HCT116 (cell line): Measurements from ENCODE around the gene SLX9. TPM values are rescaled to one million over a fixed set of nuclear protein-coding genes. Genes with fewer than 3 reads are reported as not detected.

ENCODE experiments used
- ATAC-seq: fragments of 200-7000 bp; cut with Tn5 transposase; 2 replicates; pipeline ENCODE4 v1.9.1; 2020; ENCODE audit warnings: mild to moderate bottlenecking, moderate library complexity
- BruUV-seq: library from RNA; stranded (reverse); fragments of 400-500 nt; replicated peaks from 2 replicates; lab custom pipeline; 2021; lab: Mats Ljungman, UMichigan
- CTCF ChIA-PET: fragments of 300-600 bp; sonication (Branson Sonifier 250); formaldehyde crosslinking; loops from one replicate; lab custom pipeline; 2021; ENCODE audit warnings: antibody characterized with exemption; lab: Charles Lee
- POLR2A ChIA-PET: fragments of 300-600, 350-600 bp; sonication (Branson Sonifier 250); formaldehyde crosslinking; loops from one replicate; lab custom pipeline; 2021; ENCODE audit warnings: antibody characterized with exemption; lab: Charles Lee
- RAD21 ChIA-PET, 2 experiments: fragments of 300-600 bp; sonication (Branson Sonifier 250); formaldehyde crosslinking; loops; one replicate each; lab custom pipeline; 2023; ENCODE audit warnings: low total read pairs in 2 of 2; ENCODE audit not compliant: uncharacterized antibody in 2 of 2, unreplicated experiment in 2 of 2, low non-redundant PET in 1 of 2; lab: Charles Lee
- DNase-seq: peaks from one replicate; pipeline ENCODE4 v3.0.0-alpha.2; 2010; ENCODE audit warnings: low read depth, low spot score
- H2AFZ ChIP-seq: fragments of 200-600 bp; shearing (Covaris generic), sonication (generic); 2 replicates; pipeline ENCODE4 v1.6.1; 2017; ENCODE audit warnings: low read depth, mixed run types, mixed read lengths, antibody characterized with exemption, low read length; ENCODE audit not compliant: poor library complexity, severe bottlenecking
- H3K27ac ChIP-seq: 2 replicates; pipeline ENCODE4 v1.5.1; 2012; ENCODE audit warnings: low read depth, low read length
- H3K27me3 ChIP-seq: fragments of 200-600 bp; sonication (generic); 2 replicates; pipeline ENCODE4 v1.6.1; 2016; ENCODE audit warnings: mixed run types, low read length, mixed read lengths; ENCODE audit not compliant: insufficient read depth
- H3K36me3 ChIP-seq, 2 experiments: fragments of 200-500 bp in 1 of 2; fragments of 200-600 bp in 1 of 2; sonication (Bioruptor generic) in 1 of 2; sonication (generic) in 1 of 2; 2 replicates each; pipeline versions ENCODE4 v1.5.1 to v1.6.1; 2014 to 2016; ENCODE audit warnings: low read length in 2 of 2, inconsistent platforms in 1 of 2, mixed read lengths in 1 of 2, mixed run types in 1 of 2; ENCODE audit not compliant: insufficient read depth in 2 of 2, control insufficient read depth in 1 of 2
- H3K4me1 ChIP-seq, 2 experiments: fragments of 200-600 bp in 1 of 2; sonication (generic) in 1 of 2; 2 replicates each; pipeline versions ENCODE4 v1.5.1 to v1.6.1; 2012 to 2017; ENCODE audit warnings: low read length in 2 of 2, inconsistent platforms in 1 of 2, mild to moderate bottlenecking in 1 of 2, mixed read lengths in 1 of 2, mixed run types in 1 of 2, moderate library complexity in 1 of 2; ENCODE audit not compliant: insufficient read depth in 2 of 2, control insufficient read depth in 1 of 2
- H3K4me2 ChIP-seq: fragments of 200-600 bp; sonication (generic); 2 replicates; pipeline ENCODE4 v1.6.1; 2017; ENCODE audit warnings: mixed run types, low read length, mixed read lengths
- H3K4me3 ChIP-seq, 2 experiments: fragments of 200-600 bp in 1 of 2; sonication (generic) in 1 of 2; replicated peaks in 1 of 2; 2 replicates each; pipeline ENCODE4 v1.5.1; 2011 to 2016; ENCODE audit warnings: low read length in 2 of 2, control low read depth in 1 of 2, low read depth in 1 of 2, mild to moderate bottlenecking in 1 of 2, mixed read lengths in 1 of 2, mixed run types in 1 of 2
- H3K79me2 ChIP-seq: fragments of 200-600 bp; sonication (generic); 2 replicates; pipeline ENCODE4 v1.6.1; 2017; ENCODE audit warnings: mild to moderate bottlenecking, mixed run types, low read length, moderate library complexity, mixed read lengths; ENCODE audit not compliant: insufficient read depth
- H3K9ac ChIP-seq: fragments of 200-600 bp; sonication (generic); 2 replicates; pipeline ENCODE4 v1.6.1; 2016; ENCODE audit warnings: low read length, mixed read lengths
- H3K9me2 ChIP-seq: fragments of 200-600 bp; sonication (generic), shearing (Covaris generic); 2 replicates; pipeline ENCODE4 v1.6.1; 2017; ENCODE audit warnings: mixed run types, mild to moderate bottlenecking, moderate library complexity; ENCODE audit not compliant: insufficient read depth
- H3K9me3 ChIP-seq, 2 experiments: fragments of 200-500 bp in 1 of 2; fragments of 200-600 bp in 1 of 2; sonication (Bioruptor generic) in 1 of 2; sonication (generic) in 1 of 2; 2 replicates each; pipeline ENCODE4 v1.6.1; 2014 to 2017; ENCODE audit warnings: low read length in 2 of 2, mixed read lengths in 2 of 2, inconsistent platforms in 1 of 2, low read depth in 1 of 2, mild to moderate bottlenecking in 1 of 2, mixed run types in 1 of 2, moderate library complexity in 1 of 2; ENCODE audit not compliant: control insufficient read depth in 1 of 2, insufficient read depth in 1 of 2
- H4K20me1 ChIP-seq: fragments of 200-600 bp; sonication (generic), shearing (Covaris generic); 2 replicates; pipeline ENCODE4 v1.6.1; 2017; ENCODE audit warnings: mixed run types, mild to moderate bottlenecking, moderate library complexity; ENCODE audit not compliant: insufficient read depth
- CBX3 ChIP-seq: IDR thresholded peaks from 2 replicates; pipeline ENCODE4 v1.6.1; 2012; ENCODE audit warnings: low read depth
- CEBPB ChIP-seq: IDR thresholded peaks from 2 replicates; pipeline ENCODE4 v1.6.1; 2012; ENCODE audit warnings: low read depth
- EGR1 ChIP-seq: IDR thresholded peaks from 2 replicates; pipeline ENCODE4 v1.6.1; 2012; ENCODE audit warnings: low read depth
- ELF1 ChIP-seq: IDR thresholded peaks from 2 replicates; pipeline ENCODE4 v1.6.1; 2012; ENCODE audit warnings: low read depth, borderline replicate concordance
- EZH2 ChIP-seq: fragments of 200-600 bp; sonication (generic); IDR thresholded peaks from 2 replicates; pipeline ENCODE4 v1.6.1; 2017; ENCODE audit warnings: antibody characterized with exemption, mixed run types
- JUND ChIP-seq: IDR thresholded peaks from 2 replicates; pipeline ENCODE4 v1.6.1; 2012
- POLR2A ChIP-seq: IDR thresholded peaks from 2 replicates; pipeline ENCODE4 v1.7.0; 2011; ENCODE audit warnings: borderline replicate concordance; ENCODE audit not compliant: insufficient read depth, insufficient read length; ENCODE audit errors: extremely low read depth
- RAD21 ChIP-seq: IDR thresholded peaks from 2 replicates; pipeline ENCODE4 v1.6.1; 2012; ENCODE audit warnings: low read depth, mild to moderate bottlenecking
- REST ChIP-seq: IDR thresholded peaks from 2 replicates; pipeline ENCODE4 v1.6.1; 2012; ENCODE audit warnings: low read depth
- SIN3A ChIP-seq: IDR thresholded peaks from 2 replicates; pipeline ENCODE4 v1.6.1; 2012; ENCODE audit warnings: low read depth
- SP1 ChIP-seq: IDR thresholded peaks from 2 replicates; pipeline ENCODE4 v1.6.1; 2012; ENCODE audit warnings: low read depth
- SRF ChIP-seq: IDR thresholded peaks from 2 replicates; pipeline ENCODE4 v1.6.1; 2012; ENCODE audit warnings: low read depth
- TCF7L2 ChIP-seq: IDR thresholded peaks from 2 replicates; pipeline ENCODE4 v1.7.0; 2011; ENCODE audit warnings: borderline replicate concordance, inconsistent platforms; ENCODE audit not compliant: insufficient read depth, insufficient read length; ENCODE audit errors: extremely low read depth
- ZFX ChIP-seq: fragments of 450-650 bp; IDR thresholded peaks from 2 replicates; pipeline ENCODE4 v1.6.1; 2017
- ZNF274 ChIP-seq: fragments of 200-500 bp; sonication (Bioruptor generic); IDR thresholded peaks from 2 replicates; pipeline ENCODE4 v1.6.1; 2014; ENCODE audit warnings: mild to moderate bottlenecking, low read depth, low read length, inconsistent platforms
- intact Hi-C: fragments of 100-400 bp; cut with micrococcal nuclease; formaldehyde crosslinking; loops from 2 replicates; pipeline ENCODE4 v1.10.0; 2022
- total RNA-seq: library from RNA; stranded (reverse); gene quantifications from one replicate; pipeline ENCODE4 v1.2.1, GENCODE V29; 2021; ENCODE audit not compliant: unreplicated experiment
- TF ChIP-seq, protein P1 (sequence below): IDR thresholded peaks from 2 replicates; pipeline ENCODE4 v1.6.1; 2012
- TF ChIP-seq, protein P2 (sequence below): IDR thresholded peaks from 2 replicates; pipeline ENCODE4 v1.6.1; 2011; ENCODE audit warnings: mild to moderate bottlenecking, low read length, moderate library complexity; ENCODE audit not compliant: insufficient replicate concordance; ENCODE audit errors: extremely low read depth

SLX9 gene
- total RNA-seq, 1 experiment from 2014 or later, result 61.9 TPM

DNA sequence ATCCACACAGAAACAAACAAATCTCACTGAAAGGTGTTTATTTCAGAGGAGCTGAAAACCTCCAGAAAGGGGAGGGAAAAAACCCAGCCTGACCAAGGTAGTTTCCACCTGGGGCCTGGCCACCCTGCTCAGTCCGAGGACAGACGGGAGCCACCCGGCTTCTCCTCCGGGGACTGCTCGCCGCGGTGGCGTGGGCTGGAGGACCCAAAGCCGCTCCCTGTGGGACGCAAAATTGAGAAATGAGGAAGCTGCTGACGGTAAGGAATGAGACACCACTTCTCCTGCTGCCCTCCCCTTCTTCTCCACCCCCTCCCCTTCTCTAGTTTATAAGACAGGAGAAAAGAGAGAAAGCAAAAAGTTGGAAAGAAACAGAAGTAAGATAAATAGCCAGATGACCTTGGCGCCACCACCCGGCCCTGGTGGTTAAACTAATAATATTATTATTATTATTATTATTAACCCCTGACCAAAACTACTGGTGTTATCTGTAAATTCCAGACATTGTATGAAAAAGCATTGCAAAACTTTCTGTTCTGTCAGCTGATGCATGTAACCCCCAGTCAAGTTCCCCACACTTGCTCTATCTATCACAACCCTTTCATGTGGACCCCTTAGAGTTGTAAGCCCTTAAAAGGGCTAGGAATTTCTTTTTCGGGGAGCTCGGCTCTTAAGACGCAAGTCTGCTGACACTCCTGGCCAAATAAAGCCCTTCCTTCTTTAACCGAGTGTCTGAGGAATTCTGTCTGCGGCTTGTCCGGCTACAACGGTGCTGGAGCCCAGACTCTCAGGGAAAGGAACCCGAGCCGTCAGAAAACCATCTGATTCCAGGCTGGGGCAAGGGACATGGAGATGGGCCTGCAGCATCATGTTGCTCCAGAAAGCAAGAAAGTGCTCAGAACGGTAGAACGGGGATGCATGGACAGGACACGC lies 31.6 kb upstream of the SLX9 start:
- Histone ChIP-seq H3K36me3 (no peaks in the 10 kb centered on the region), H3K27me3 (peaks cover 17% of the 10 kb centered on the region; the same call in 1 of the 2 replicates), H3K4me1 (peaks cover 0 to 8% of the 10 kb centered on the region in 2 experiments; a peak in 1 of 4 replicates), H3K4me3 (no peak overlapping the region), H4K20me1 (no peaks in the 10 kb centered on the region), H3K9ac (no peak overlapping the region), H2AFZ (no peak overlapping the region), H3K9me2 (no peaks in the 10 kb centered on the region), H3K79me2 (no peaks in the 10 kb centered on the region), H3K27ac (no peak overlapping the region), H3K4me2 (no peak overlapping the region), H3K9me3 (no peaks in the 10 kb centered on the region)
- ChIA-PET POLR2A (no interaction called here), CTCF (no interaction called here), RAD21 (interaction anchor here in 1 of 2 experiments (0.6 kb wide), 1 partner anchor 80 kb away, joined by 3 read pairs; no protein-coding TSS in a partner anchor)
- no peak for DNase-seq
- TF ChIP-seq, protein P1, sequence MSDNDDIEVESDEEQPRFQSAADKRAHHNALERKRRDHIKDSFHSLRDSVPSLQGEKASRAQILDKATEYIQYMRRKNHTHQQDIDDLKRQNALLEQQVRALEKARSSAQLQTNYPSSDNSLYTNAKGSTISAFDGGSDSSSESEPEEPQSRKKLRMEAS, result no peak
- TF ChIP-seq JUND, result no peak
- TF ChIP-seq EZH2, result no peak
- no peak for TF ChIP-seq SRF
- no peak for TF ChIP-seq CBX3
- TF ChIP-seq SP1, result no peak
- TF ChIP-seq SIN3A, result no peak
- TF ChIP-seq RAD21, result no peak
- no peak for TF ChIP-seq POLR2A
- no peak for TF ChIP-seq CEBPB
- no peak for TF ChIP-seq ELF1
- TF ChIP-seq ZNF274, result no peak
- TF ChIP-seq REST, result no peak
- TF ChIP-seq, protein P2, sequence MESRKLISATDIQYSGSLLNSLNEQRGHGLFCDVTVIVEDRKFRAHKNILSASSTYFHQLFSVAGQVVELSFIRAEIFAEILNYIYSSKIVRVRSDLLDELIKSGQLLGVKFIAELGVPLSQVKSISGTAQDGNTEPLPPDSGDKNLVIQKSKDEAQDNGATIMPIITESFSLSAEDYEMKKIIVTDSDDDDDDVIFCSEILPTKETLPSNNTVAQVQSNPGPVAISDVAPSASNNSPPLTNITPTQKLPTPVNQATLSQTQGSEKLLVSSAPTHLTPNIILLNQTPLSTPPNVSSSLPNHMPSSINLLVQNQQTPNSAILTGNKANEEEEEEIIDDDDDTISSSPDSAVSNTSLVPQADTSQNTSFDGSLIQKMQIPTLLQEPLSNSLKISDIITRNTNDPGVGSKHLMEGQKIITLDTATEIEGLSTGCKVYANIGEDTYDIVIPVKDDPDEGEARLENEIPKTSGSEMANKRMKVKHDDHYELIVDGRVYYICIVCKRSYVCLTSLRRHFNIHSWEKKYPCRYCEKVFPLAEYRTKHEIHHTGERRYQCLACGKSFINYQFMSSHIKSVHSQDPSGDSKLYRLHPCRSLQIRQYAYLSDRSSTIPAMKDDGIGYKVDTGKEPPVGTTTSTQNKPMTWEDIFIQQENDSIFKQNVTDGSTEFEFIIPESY, result no peak
- no peak for TF ChIP-seq EGR1
- no peak for TF ChIP-seq TCF7L2
- no peak for TF ChIP-seq ZFX
- intact Hi-C loops, result no loop called here
- ATAC-seq, result no peak
- no TSS peak for BruUV-seq
